ENCODE results near the gene PTPRK. TPM values are rescaled to one million over a fixed set of nuclear protein-coding genes. Genes with fewer than 3 reads are reported as not detected.

The PTPRK gene
- total RNA-seq, 1 experiment from 2014 or later = 36.9 TPM

- H3K4me3 ChIP-seq (ENCODE audit: insufficient read depth, low read depth, low read length) = no peak overlapping the region
- no peaks in the 10 kb centered on the region for H3K36me3 ChIP-seq (replicated peaks; ENCODE audit: control insufficient read depth, insufficient read depth, low read length)
- no peak for DNase-seq
- no peaks in the 10 kb centered on the region for H3K27me3 ChIP-seq (ENCODE audit: control insufficient read depth, insufficient read depth, low read length)
Measured at GRCh38 chr6:128388380-128388779, 132.0 kb downstream of the PTPRK start.

DNA sequence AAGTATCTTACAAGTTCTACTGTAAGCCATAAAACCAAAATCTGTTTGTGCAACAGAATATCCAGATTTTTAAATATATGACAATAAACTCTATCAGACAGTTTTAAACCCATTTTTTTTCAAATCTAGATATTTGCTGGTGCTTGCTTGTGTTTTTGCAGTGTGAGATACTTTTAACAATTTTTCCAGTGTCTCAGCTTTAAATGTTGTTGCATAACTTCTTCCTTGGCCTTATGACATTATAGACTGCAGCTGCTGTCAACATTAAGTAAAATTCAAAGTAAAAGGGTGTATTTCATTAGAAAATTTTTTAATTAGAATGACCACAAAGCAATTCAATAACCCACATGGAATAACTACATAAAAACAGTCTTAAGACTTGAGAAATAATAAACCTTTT is 139.5 kb downstream of the PTPRK start:
- Histone ChIP-seq H3K27me3 (ENCODE audit: control insufficient read depth, insufficient read depth, low read length) (no peaks in the 10 kb centered on the region), H3K36me3 (replicated peaks; ENCODE audit: control insufficient read depth, insufficient read depth, low read length) (no peaks in the 10 kb centered on the region), H3K4me3 (ENCODE audit: insufficient read depth, low read depth, low read length) (no peak overlapping the region)
- DNase-seq = no peak

DNA sequence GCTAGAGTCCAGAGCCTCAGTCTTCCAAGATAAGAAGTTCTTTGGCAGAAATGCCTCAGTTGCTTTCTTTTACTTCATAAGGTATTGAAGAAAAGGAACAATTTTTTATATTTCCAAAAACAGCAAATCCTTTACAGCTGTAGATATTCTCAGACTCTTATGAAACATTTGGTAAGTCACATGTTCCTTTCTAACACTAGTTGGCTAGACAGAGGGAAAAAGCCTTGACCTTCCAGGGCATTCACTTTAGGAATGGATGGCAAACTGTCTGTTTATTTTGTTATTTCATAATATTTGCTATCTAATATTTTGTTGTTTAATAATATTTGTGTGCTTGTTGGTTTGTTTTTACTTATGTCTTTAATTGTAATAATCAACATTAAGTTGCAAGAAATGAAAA is 140.8 kb downstream of the PTPRK start:
- no peaks in the 10 kb centered on the region for H3K36me3 ChIP-seq (replicated peaks; ENCODE audit: control insufficient read depth, insufficient read depth, low read length)
- no peaks in the 10 kb centered on the region for H3K27me3 ChIP-seq (ENCODE audit: control insufficient read depth, insufficient read depth, low read length)
- no peak overlapping the region for H3K4me3 ChIP-seq (ENCODE audit: insufficient read depth, low read depth, low read length)
- no peak for DNase-seq

DNA sequence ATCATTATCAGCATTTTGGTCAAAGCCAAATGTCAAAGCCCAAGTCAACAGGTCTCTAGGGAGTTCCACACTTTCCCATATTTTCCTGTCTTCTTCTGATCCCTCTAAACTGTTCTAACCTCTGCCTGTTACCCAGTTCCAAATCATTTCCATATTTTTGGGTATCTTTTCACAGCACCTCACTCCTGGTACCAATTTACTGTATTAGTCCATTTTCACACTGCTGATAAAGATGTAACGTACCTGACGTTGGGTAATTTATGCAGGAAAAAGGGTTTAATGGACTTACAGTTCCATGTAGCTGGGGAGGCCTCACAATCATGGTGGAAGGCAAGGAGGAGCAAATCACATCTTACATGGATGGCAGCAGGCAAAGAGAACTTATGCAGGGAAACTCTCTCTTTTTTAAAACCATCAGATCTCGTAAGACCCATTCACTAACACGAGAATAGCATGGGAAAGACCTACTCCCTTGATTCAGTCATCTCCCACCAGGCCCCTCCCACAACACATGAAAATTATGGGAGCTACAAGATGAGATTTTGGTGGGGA is 143.4 kb downstream of the PTPRK start:
- H3K27me3 ChIP-seq (ENCODE audit: control insufficient read depth, insufficient read depth, low read length) = no peaks in the 10 kb centered on the region
- H3K4me3 ChIP-seq (ENCODE audit: insufficient read depth, low read depth, low read length) = no peak overlapping the region
- no peak for DNase-seq
- H3K36me3 ChIP-seq (replicated peaks; ENCODE audit: control insufficient read depth, insufficient read depth, low read length) = no peaks in the 10 kb centered on the region

- H3K27me3 ChIP-seq (ENCODE audit: control insufficient read depth, insufficient read depth, low read length) = no peaks in the 10 kb centered on the region
- no peak for DNase-seq
- H3K4me3 ChIP-seq (ENCODE audit: insufficient read depth, low read depth, low read length) = no peak overlapping the region
- no peaks in the 10 kb centered on the region for H3K36me3 ChIP-seq (replicated peaks; ENCODE audit: control insufficient read depth, insufficient read depth, low read length)
Measured at GRCh38 chr6:128371136-128371535, 149.3 kb downstream of the PTPRK start.

- no peak for DNase-seq
- Histone ChIP-seq H3K4me3 (ENCODE audit: insufficient read depth, low read depth, low read length) (no peak overlapping the region), H3K27me3 (ENCODE audit: control insufficient read depth, insufficient read depth, low read length) (no peaks in the 10 kb centered on the region), H3K36me3 (replicated peaks; ENCODE audit: control insufficient read depth, insufficient read depth, low read length) (no peaks in the 10 kb centered on the region)
Measured at GRCh38 chr6:128370072-128370471, 150.3 kb downstream of the PTPRK start.

GRCh38 chr6:128368213-128368944 is 152.0 kb downstream of the PTPRK start:
- no peak overlapping the region for H3K4me3 ChIP-seq (ENCODE audit: insufficient read depth, low read depth, low read length)
- no peaks in the 10 kb centered on the region for H3K36me3 ChIP-seq (replicated peaks; ENCODE audit: control insufficient read depth, insufficient read depth, low read length)
- no peaks in the 10 kb centered on the region for H3K27me3 ChIP-seq (ENCODE audit: control insufficient read depth, insufficient read depth, low read length)
- DNase-seq = no peak

GRCh38 chr6:128367437-128367836 is 153.0 kb downstream of the PTPRK start:
- no peak for DNase-seq
- no peaks in the 10 kb centered on the region for H3K36me3 ChIP-seq (replicated peaks; ENCODE audit: control insufficient read depth, insufficient read depth, low read length)
- no peak overlapping the region for H3K4me3 ChIP-seq (ENCODE audit: insufficient read depth, low read depth, low read length)
- no peaks in the 10 kb centered on the region for H3K27me3 ChIP-seq (ENCODE audit: control insufficient read depth, insufficient read depth, low read length)

- no peak overlapping the region for H3K4me3 ChIP-seq (ENCODE audit: insufficient read depth, low read depth, low read length)
Measured at GRCh38 chr6:128365520-128366160, 154.8 kb downstream of the PTPRK start.

GRCh38 chr6:128364766-128365519 is 155.5 kb downstream of the PTPRK start:
- Histone ChIP-seq H3K4me3 (ENCODE audit: insufficient read depth, low read depth, low read length) (no peak overlapping the region), H3K36me3 (replicated peaks; ENCODE audit: control insufficient read depth, insufficient read depth, low read length) (no peaks in the 10 kb centered on the region), H3K27me3 (ENCODE audit: control insufficient read depth, insufficient read depth, low read length) (no peaks in the 10 kb centered on the region)
- DNase-seq = no peak

More at GRCh38 chr6:128365520-128366160, 154.8 kb downstream of the PTPRK start:
- H3K27me3 ChIP-seq (ENCODE audit: control insufficient read depth, insufficient read depth, low read length) = no peaks in the 10 kb centered on the region
- H3K36me3 ChIP-seq (replicated peaks; ENCODE audit: control insufficient read depth, insufficient read depth, low read length) = no peaks in the 10 kb centered on the region
- no peak for DNase-seq

- no peaks in the 10 kb centered on the region for H3K36me3 ChIP-seq (replicated peaks; ENCODE audit: control insufficient read depth, insufficient read depth, low read length)
- H3K4me3 ChIP-seq (ENCODE audit: insufficient read depth, low read depth, low read length) = no peak overlapping the region
- no peaks in the 10 kb centered on the region for H3K27me3 ChIP-seq (ENCODE audit: control insufficient read depth, insufficient read depth, low read length)
- DNase-seq = no peak
Measured at GRCh38 chr6:128363020-128363813, 157.2 kb downstream of the PTPRK start.

- no peak for DNase-seq
- Histone ChIP-seq H3K36me3 (replicated peaks; ENCODE audit: control insufficient read depth, insufficient read depth, low read length) (no peaks in the 10 kb centered on the region), H3K27me3 (ENCODE audit: control insufficient read depth, insufficient read depth, low read length) (no peaks in the 10 kb centered on the region), H3K4me3 (ENCODE audit: insufficient read depth, low read depth, low read length) (no peak overlapping the region)
Measured at GRCh38 chr6:128361378-128361777, 159.0 kb downstream of the PTPRK start.

DNA sequence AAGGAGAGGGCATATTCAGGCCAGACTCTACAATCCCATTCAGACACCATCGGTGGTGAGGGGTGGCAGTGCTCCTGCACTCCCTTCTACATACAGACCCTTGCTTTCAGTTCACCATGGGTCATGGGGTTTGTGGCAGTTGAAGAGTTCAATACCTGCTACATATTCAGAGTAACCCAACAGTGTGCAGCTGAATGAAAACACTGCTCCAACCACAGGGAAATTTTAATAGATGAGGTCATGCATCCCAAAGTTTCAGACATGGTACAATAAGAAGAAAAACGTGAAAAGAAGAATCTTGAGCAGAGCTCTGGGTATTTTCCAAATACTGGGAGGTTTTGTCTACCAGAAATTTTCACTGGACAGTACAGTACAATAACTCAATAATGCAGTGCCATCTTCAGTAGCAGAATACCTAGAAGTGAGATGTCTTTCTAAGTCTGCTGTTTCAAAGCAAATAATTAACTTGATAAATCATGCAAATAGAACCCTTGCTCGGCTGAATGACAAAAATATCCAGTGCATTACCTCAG is 162.1 kb downstream of the PTPRK start:
- H3K4me3 ChIP-seq (ENCODE audit: insufficient read depth, low read depth, low read length) = no peak overlapping the region
- H3K36me3 ChIP-seq (replicated peaks; ENCODE audit: control insufficient read depth, insufficient read depth, low read length) = no peaks in the 10 kb centered on the region
- no peak for DNase-seq
- H3K27me3 ChIP-seq (ENCODE audit: control insufficient read depth, insufficient read depth, low read length) = no peaks in the 10 kb centered on the region
